Measurements from ENCODE around the gene LFNG.

Gene LFNG

GRCh38 chr7:2505401-2505800, 14.2 kb upstream of the LFNG start:
- no peak overlapping the region for H3K4me2 ChIP-seq (ENCODE audit: low read length)
- no peak overlapping the region for H3K27ac ChIP-seq (ENCODE audit: low read depth, low read length)
- H2AK5ac ChIP-seq (ENCODE audit: low read length), result no peak overlapping the region
- no peaks in the 10 kb centered on the region for H3K27me3 ChIP-seq (ENCODE audit: insufficient read depth, low read length)
- no peak overlapping the region for H2AFZ ChIP-seq (ENCODE audit: insufficient read depth, low read length, poor library complexity)
- H3K18ac ChIP-seq (ENCODE audit: low read length), result no peak overlapping the region
- no peak overlapping the region for H2BK12ac ChIP-seq (ENCODE audit: low read length)
- H3K23ac ChIP-seq (ENCODE audit: low read length), result no peak overlapping the region
- H2BK5ac ChIP-seq (ENCODE audit: low read depth, low read length, poor library complexity), result no peak overlapping the region
- no peak overlapping the region for H4K12ac ChIP-seq (ENCODE audit: low read depth, low read length)
- H3K79me2 ChIP-seq (ENCODE audit: control insufficient read depth, insufficient read depth, low read length, poor library complexity), result no peaks in the 10 kb centered on the region
- H3K9me3 ChIP-seq (ENCODE audit: insufficient read depth, low read depth, low read length), result no peaks in the 10 kb centered on the region
- H3K4ac ChIP-seq (ENCODE audit: low read depth, low read length), result no peak overlapping the region
- H4K8ac ChIP-seq (ENCODE audit: low read depth, low read length), result no peak overlapping the region
- no peak overlapping the region for H4K91ac ChIP-seq (ENCODE audit: low read depth, low read length)
- no peak overlapping the region for H3K14ac ChIP-seq (ENCODE audit: low read length)
- H3K79me1 ChIP-seq (ENCODE audit: low read length), result no peaks in the 10 kb centered on the region
- H2BK120ac ChIP-seq (ENCODE audit: insufficient read depth, low read length, poor library complexity), result no peak overlapping the region
- no CpG with 5 or more reads among the region's 14 CpGs for WGBS (ENCODE audit: extremely low coverage, insufficient coverage, insufficient read length)
- peaks cover 2 to 9% of the 10 kb centered on the region in 2 experiments for H3K4me1 ChIP-seq (ENCODE audit: control insufficient read depth in 1 of 2, insufficient read depth in 2 of 2, low read length in 2 of 2)
- DNase-seq, result no peak
- no peak overlapping the region for H3K4me3 ChIP-seq (ENCODE audit: low read depth, low read length)
- no peaks in the 10 kb centered on the region for H3K36me3 ChIP-seq (ENCODE audit: control insufficient read depth in 1 of 2, insufficient read depth in 2 of 2, low read length in 2 of 2)
- no peak overlapping the region for H3K9ac ChIP-seq (ENCODE audit: low read length)

- Histone ChIP-seq H3K23ac (ENCODE audit: low read length) (no peak overlapping the region), H3K79me1 (ENCODE audit: low read length) (no peaks in the 10 kb centered on the region), H3K18ac (ENCODE audit: low read length) (no peak overlapping the region), H3K4ac (ENCODE audit: low read depth, low read length) (no peak overlapping the region), H2AFZ (ENCODE audit: insufficient read depth, low read length, poor library complexity) (no peak overlapping the region), H4K12ac (ENCODE audit: low read depth, low read length) (no peak overlapping the region), H2BK120ac (ENCODE audit: insufficient read depth, low read length, poor library complexity) (no peak overlapping the region), H4K8ac (ENCODE audit: low read depth, low read length) (no peak overlapping the region), H3K27me3 (ENCODE audit: insufficient read depth, low read length) (no peaks in the 10 kb centered on the region), H2AK5ac (ENCODE audit: low read length) (no peak overlapping the region), H3K14ac (ENCODE audit: low read length) (no peak overlapping the region), H3K9me3 (ENCODE audit: insufficient read depth, low read depth, low read length) (no peaks in the 10 kb centered on the region), H3K4me3 (ENCODE audit: low read depth, low read length) (no peak overlapping the region), H4K91ac (ENCODE audit: low read depth, low read length) (no peak overlapping the region), H3K4me1 (ENCODE audit: control insufficient read depth in 1 of 2, insufficient read depth in 2 of 2, low read length in 2 of 2) (peaks cover 2 to 9% of the 10 kb centered on the region in 2 experiments), H3K4me2 (ENCODE audit: low read length) (no peak overlapping the region), H3K79me2 (ENCODE audit: control insufficient read depth, insufficient read depth, low read length, poor library complexity) (no peaks in the 10 kb centered on the region), H3K27ac (ENCODE audit: low read depth, low read length) (no peak overlapping the region), H2BK5ac (ENCODE audit: low read depth, low read length, poor library complexity) (no peak overlapping the region), H2BK12ac (ENCODE audit: low read length) (no peak overlapping the region), H3K9ac (ENCODE audit: low read length) (no peak overlapping the region), H3K36me3 (ENCODE audit: control insufficient read depth in 1 of 2, insufficient read depth in 2 of 2, low read length in 2 of 2) (no peaks in the 10 kb centered on the region)
- no CpG with 5 or more reads among the region's 26 CpGs for WGBS (ENCODE audit: extremely low coverage, insufficient coverage, insufficient read length)
- no peak for DNase-seq
Observed at GRCh38 chr7:2507208-2507916, 12.2 kb upstream of the LFNG start.

DNA sequence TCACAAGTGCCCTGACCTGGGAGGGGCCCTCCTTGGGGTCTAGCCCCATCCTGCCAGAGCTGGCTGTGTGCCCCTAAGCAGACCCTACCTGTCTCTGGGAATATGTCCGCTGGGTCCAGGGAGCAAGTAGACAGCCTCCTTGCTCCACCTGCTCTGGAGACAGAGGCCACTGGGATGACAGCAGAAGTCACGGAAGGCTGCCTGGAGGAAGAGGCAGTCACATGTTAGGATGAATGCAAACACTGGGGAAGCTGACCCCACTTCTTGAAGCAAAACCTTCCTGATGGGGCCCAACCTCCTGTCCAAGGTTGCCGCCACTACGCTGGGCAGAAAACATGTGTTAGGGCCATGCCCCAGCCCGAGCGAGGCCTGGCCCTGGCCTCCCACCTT, 11.7 kb upstream of the LFNG start:
- no peak for DNase-seq
- no peaks in the 10 kb centered on the region for H3K79me2 ChIP-seq (ENCODE audit: control insufficient read depth, insufficient read depth, low read length, poor library complexity)
- no peak overlapping the region for H3K4me3 ChIP-seq (ENCODE audit: low read depth, low read length)
- H4K91ac ChIP-seq (ENCODE audit: low read depth, low read length), result no peak overlapping the region
- no CpG with 5 or more reads among the region's 6 CpGs for WGBS (ENCODE audit: extremely low coverage, insufficient coverage, insufficient read length)
- H3K79me1 ChIP-seq (ENCODE audit: low read length), result no peaks in the 10 kb centered on the region
- no peak overlapping the region for H2BK120ac ChIP-seq (ENCODE audit: insufficient read depth, low read length, poor library complexity)
- H3K27me3 ChIP-seq (ENCODE audit: insufficient read depth, low read length), result no peaks in the 10 kb centered on the region
- H3K23ac ChIP-seq (ENCODE audit: low read length), result no peak overlapping the region
- H3K18ac ChIP-seq (ENCODE audit: low read length), result no peak overlapping the region
- peaks cover 2 to 9% of the 10 kb centered on the region in 2 experiments for H3K4me1 ChIP-seq (ENCODE audit: control insufficient read depth in 1 of 2, insufficient read depth in 2 of 2, low read length in 2 of 2)
- no peak overlapping the region for H3K4ac ChIP-seq (ENCODE audit: low read depth, low read length)
- no peaks in the 10 kb centered on the region for H3K36me3 ChIP-seq (ENCODE audit: control insufficient read depth in 1 of 2, insufficient read depth in 2 of 2, low read length in 2 of 2)
- no peak overlapping the region for H2AK5ac ChIP-seq (ENCODE audit: low read length)
- H3K9me3 ChIP-seq (ENCODE audit: insufficient read depth, low read depth, low read length), result no peaks in the 10 kb centered on the region
- H2BK5ac ChIP-seq (ENCODE audit: low read depth, low read length, poor library complexity), result no peak overlapping the region
- H4K12ac ChIP-seq (ENCODE audit: low read depth, low read length), result no peak overlapping the region
- H3K27ac ChIP-seq (ENCODE audit: low read depth, low read length), result no peak overlapping the region
- no peak overlapping the region for H3K4me2 ChIP-seq (ENCODE audit: low read length)
- no peak overlapping the region for H4K8ac ChIP-seq (ENCODE audit: low read depth, low read length)
- no peak overlapping the region for H3K14ac ChIP-seq (ENCODE audit: low read length)
- H2AFZ ChIP-seq (ENCODE audit: insufficient read depth, low read length, poor library complexity), result no peak overlapping the region
- H3K9ac ChIP-seq (ENCODE audit: low read length), result no peak overlapping the region
- no peak overlapping the region for H2BK12ac ChIP-seq (ENCODE audit: low read length)

DNA sequence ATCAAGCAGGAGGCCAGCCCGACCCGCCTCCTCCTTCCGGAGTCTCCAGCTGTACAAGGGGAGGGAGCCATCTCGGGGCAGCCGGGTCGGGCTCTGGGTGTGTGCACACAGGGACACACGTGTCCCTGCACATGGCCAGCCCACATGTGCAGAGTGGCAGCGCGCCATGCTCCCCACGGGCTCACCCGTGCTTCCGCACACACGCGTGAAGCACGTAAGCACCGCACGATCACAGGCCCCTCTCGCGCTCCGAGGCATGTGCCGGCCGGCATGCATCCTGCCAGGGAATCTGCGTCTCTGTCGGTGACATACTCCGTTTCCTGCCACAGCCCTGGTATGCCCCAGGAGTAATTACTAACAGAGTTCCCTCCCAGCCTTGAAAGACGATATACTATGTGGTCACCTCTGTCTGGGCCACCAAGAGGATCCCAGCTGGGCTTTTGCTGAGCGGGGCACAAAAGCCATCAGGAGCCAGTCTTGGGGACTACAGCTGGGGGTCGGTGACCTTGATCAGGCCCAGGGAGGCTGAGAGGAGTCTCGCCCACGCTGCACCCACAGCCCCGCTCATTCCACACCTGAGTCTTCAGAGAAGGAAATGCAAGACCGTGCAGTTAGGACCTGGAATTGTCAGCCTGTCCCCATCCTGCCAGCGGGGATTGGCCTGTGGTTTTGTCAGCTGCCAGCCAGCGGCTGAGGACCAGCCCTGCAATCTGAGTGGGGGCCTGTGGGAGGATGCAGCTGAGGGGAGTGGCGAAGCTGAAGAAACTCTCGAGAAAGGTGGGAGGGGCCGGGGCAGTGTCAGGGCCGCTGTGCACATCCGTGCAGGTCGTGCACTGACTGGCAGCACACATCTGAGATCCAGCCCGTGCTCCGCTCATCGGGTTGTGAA, 11.0 kb upstream of the LFNG start:
- Histone ChIP-seq H3K9ac (ENCODE audit: low read length) (no peak overlapping the region), H4K12ac (ENCODE audit: low read depth, low read length) (no peak overlapping the region), H2AK5ac (ENCODE audit: low read length) (no peak overlapping the region), H3K79me1 (ENCODE audit: low read length) (no peaks in the 10 kb centered on the region), H3K27me3 (ENCODE audit: insufficient read depth, low read length) (no peaks in the 10 kb centered on the region), H3K9me3 (ENCODE audit: insufficient read depth, low read depth, low read length) (no peaks in the 10 kb centered on the region), H2BK120ac (ENCODE audit: insufficient read depth, low read length, poor library complexity) (no peak overlapping the region), H3K4ac (ENCODE audit: low read depth, low read length) (no peak overlapping the region), H3K18ac (ENCODE audit: low read length) (no peak overlapping the region), H3K4me3 (ENCODE audit: low read depth, low read length) (no peak overlapping the region), H4K91ac (ENCODE audit: low read depth, low read length) (no peak overlapping the region), H3K4me1 (ENCODE audit: control insufficient read depth in 1 of 2, insufficient read depth in 2 of 2, low read length in 2 of 2) (peaks cover 2 to 9% of the 10 kb centered on the region in 2 experiments), H3K4me2 (ENCODE audit: low read length) (no peak overlapping the region), H3K27ac (ENCODE audit: low read depth, low read length) (no peak overlapping the region), H3K14ac (ENCODE audit: low read length) (no peak overlapping the region), H3K79me2 (ENCODE audit: control insufficient read depth, insufficient read depth, low read length, poor library complexity) (no peaks in the 10 kb centered on the region), H3K23ac (ENCODE audit: low read length) (no peak overlapping the region), H3K36me3 (ENCODE audit: control insufficient read depth in 1 of 2, insufficient read depth in 2 of 2, low read length in 2 of 2) (no peaks in the 10 kb centered on the region), H2AFZ (ENCODE audit: insufficient read depth, low read length, poor library complexity) (no peak overlapping the region), H4K8ac (ENCODE audit: low read depth, low read length) (no peak overlapping the region), H2BK5ac (ENCODE audit: low read depth, low read length, poor library complexity) (no peak overlapping the region), H2BK12ac (ENCODE audit: low read length) (no peak overlapping the region)
- no CpG with 5 or more reads among the region's 43 CpGs for WGBS (ENCODE audit: extremely low coverage, insufficient coverage, insufficient read length)
- no peak for DNase-seq
